Glutamatergic neuron (in vitro differentiated cells): ENCODE results near the gene SLC22A17. TPM values are rescaled to one million over a fixed set of nuclear protein-coding genes. Genes with fewer than 3 reads are reported as not detected.

Source experiments
- DNase-seq: peaks from one replicate; pipeline ENCODE4 v3.0.0; 2022
- H3K27ac Mint-ChIP-seq: one replicate; pipeline ENCODE4 v1.8.0; 2020; ENCODE audit warnings: mild to moderate bottlenecking, mixed read lengths, inconsistent platforms; ENCODE audit not compliant: unreplicated experiment
- H3K27me3 Mint-ChIP-seq: one replicate; pipeline ENCODE4 v1.8.0; 2020; ENCODE audit warnings: mild to moderate bottlenecking, moderate library complexity, mixed read lengths, inconsistent platforms; ENCODE audit not compliant: unreplicated experiment
- H3K36me3 Mint-ChIP-seq: one replicate; pipeline ENCODE4 v1.8.0; 2020; ENCODE audit warnings: mild to moderate bottlenecking, mixed read lengths, inconsistent platforms; ENCODE audit not compliant: unreplicated experiment
- H3K4me1 Mint-ChIP-seq: one replicate; pipeline ENCODE4 v1.8.0; 2020; ENCODE audit warnings: mild to moderate bottlenecking, low read depth, mixed read lengths, inconsistent platforms; ENCODE audit not compliant: unreplicated experiment
- H3K4me3 Mint-ChIP-seq: one replicate; pipeline ENCODE4 v1.8.0; 2020; ENCODE audit warnings: mild to moderate bottlenecking, mixed read lengths, inconsistent platforms; ENCODE audit not compliant: unreplicated experiment
- H3K9me3 Mint-ChIP-seq: one replicate; pipeline ENCODE4 v1.8.0; 2020; ENCODE audit warnings: mild to moderate bottlenecking, moderate library complexity, mixed read lengths, inconsistent platforms; ENCODE audit not compliant: unreplicated experiment
- total RNA-seq: library from RNA; stranded (reverse); fragmentation: NEBNext Ultra II Directional; extraction: Animal tissue kit (Norgen Biotek cat#: 25700); gene quantifications from one replicate; pipeline ENCODE4 v1.2.1, GENCODE V29; 2021; ENCODE audit not compliant: unreplicated experiment
- TF ChIP-seq, protein P1 (sequence below): fragments of 200-600 bp; sonication (generic); IDR thresholded peaks from one replicate; pipeline ENCODE4 v1.5.0; 2021; ENCODE audit not compliant: partially characterized antibody, unreplicated experiment

The SLC22A17 gene
- total RNA-seq, 1 donor from 2014 or later, result 70.6 TPM

DNA sequence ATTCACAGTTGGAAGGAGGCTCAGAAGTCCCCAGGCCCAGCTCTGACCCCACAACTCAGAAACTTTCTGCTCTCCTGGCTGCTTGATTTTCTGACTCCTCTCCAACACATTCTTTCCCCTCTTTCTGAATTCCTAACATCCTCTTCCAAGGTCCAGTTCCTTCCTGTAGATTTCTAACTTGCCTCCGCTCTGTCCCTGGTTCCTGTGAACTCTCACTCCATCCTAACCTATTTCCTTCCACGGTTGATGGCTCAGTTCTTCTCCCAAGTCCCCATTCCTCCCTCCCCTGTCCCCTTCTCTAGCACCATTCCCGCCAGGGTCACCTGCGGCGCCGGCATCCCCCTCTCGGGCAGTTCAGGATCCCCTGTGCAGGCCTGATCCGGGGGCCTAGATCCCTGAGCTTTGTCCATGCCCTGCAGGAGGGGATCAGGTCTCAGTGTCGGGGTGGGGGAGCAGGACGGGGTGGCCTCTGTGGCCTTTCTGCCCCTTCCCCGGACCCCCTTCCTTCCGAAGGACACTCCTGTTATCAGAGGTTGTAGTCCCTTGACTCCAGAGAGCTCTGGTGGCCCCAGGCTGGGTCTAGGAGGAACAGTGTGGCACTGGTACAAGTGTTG lies 6.0 kb upstream of the SLC22A17 start:
- no peak for DNase-seq
- Mint-ChIP-seq H3K27ac (no peak overlapping the region), H3K9me3 (peaks cover 14% of the 10 kb centered on the region), H3K4me1 (peaks cover 14% of the 10 kb centered on the region), H3K27me3 (peaks cover 9% of the 10 kb centered on the region), H3K36me3 (peaks cover 11% of the 10 kb centered on the region), H3K4me3 (no peak overlapping the region)
- TF ChIP-seq, protein P1, sequence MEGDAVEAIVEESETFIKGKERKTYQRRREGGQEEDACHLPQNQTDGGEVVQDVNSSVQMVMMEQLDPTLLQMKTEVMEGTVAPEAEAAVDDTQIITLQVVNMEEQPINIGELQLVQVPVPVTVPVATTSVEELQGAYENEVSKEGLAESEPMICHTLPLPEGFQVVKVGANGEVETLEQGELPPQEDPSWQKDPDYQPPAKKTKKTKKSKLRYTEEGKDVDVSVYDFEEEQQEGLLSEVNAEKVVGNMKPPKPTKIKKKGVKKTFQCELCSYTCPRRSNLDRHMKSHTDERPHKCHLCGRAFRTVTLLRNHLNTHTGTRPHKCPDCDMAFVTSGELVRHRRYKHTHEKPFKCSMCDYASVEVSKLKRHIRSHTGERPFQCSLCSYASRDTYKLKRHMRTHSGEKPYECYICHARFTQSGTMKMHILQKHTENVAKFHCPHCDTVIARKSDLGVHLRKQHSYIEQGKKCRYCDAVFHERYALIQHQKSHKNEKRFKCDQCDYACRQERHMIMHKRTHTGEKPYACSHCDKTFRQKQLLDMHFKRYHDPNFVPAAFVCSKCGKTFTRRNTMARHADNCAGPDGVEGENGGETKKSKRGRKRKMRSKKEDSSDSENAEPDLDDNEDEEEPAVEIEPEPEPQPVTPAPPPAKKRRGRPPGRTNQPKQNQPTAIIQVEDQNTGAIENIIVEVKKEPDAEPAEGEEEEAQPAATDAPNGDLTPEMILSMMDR, result no peak

DNA sequence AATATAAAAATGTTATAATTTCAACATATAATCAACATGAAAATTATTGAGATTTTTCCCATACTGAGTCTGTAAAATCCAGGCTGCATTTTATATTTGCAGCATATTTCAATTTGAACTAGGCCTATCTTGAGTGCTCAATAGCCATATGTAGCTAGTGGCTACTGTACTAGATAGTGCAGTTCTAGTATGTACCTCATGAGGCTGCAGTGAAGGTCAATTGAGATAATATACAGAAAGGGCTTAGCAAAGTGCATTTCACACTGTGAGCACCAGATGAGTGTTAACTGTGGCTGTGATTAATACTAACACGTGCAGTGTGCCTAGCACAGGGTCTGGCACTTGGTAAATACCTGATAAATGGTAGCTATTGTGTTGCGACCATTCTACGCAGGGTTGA lies 5.4 kb upstream of the SLC22A17 start:
- Mint-ChIP-seq H3K36me3 (peaks cover 11% of the 10 kb centered on the region), H3K9me3 (peaks cover 15% of the 10 kb centered on the region), H3K27me3 (peaks cover 9% of the 10 kb centered on the region), H3K4me3 (no peak overlapping the region), H3K4me1 (peaks cover 16% of the 10 kb centered on the region), H3K27ac (no peak overlapping the region)
- TF ChIP-seq, protein P1, result no peak
- DNase-seq, result no peak

DNA sequence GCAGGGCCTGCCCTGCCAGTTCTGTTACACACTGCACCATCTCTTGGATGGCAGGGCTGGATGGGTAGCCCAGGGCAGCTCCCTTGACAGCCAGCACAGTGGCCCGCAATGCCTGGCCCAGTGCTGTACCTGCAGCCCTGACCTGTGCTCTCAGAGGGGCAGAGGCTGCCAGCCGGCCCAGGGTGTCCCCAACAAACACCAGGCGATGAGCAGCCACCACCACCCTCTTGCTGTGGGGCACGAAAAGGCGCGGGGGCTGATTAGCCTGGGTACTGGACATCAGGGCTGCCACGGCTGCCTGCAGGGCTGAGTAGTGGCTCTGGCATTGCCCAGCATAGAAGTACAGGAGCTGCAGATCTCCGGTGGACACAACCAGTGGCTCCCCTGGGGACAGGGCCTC lies 4.6 kb upstream of the SLC22A17 start:
- Mint-ChIP-seq H3K9me3 (peaks cover 19% of the 10 kb centered on the region), H3K27me3 (peaks cover 11% of the 10 kb centered on the region), H3K4me1 (peaks cover 16% of the 10 kb centered on the region), H3K4me3 (no peak overlapping the region), H3K27ac (no peak overlapping the region), H3K36me3 (peaks cover 11% of the 10 kb centered on the region)
- no peak for DNase-seq
- TF ChIP-seq, protein P1, result no peak

DNA sequence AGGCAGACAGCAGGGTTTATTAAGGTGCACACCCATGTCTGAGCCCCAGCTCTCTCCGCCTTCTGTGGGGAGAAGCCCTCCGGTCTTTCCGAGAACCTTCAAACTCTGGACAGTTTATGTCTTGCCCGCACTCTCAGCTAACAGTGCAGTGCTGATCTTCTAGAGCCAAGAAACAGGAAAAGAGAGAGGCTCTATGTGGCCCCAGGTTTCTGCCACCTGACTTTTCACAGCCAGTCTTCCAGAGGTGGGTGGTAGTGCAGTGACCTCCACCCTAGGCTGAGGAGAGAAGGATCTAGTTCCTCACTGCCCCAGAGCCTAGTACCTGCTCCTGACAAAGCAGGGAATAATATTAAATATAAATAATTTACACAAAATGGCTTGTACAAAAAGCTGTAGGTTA lies 4.0 kb upstream of the SLC22A17 start:
- peaks cover 17% of the 10 kb centered on the region for H3K9me3 Mint-ChIP-seq
- no peak overlapping the region for H3K27ac Mint-ChIP-seq
- peaks cover 13% of the 10 kb centered on the region for H3K4me1 Mint-ChIP-seq
- TF ChIP-seq, protein P1, result no peak
- H3K4me3 Mint-ChIP-seq, result no peak overlapping the region
- DNase-seq, result no peak
- peaks cover 11% of the 10 kb centered on the region for H3K36me3 Mint-ChIP-seq
- H3K27me3 Mint-ChIP-seq, result peaks cover 11% of the 10 kb centered on the region

DNA sequence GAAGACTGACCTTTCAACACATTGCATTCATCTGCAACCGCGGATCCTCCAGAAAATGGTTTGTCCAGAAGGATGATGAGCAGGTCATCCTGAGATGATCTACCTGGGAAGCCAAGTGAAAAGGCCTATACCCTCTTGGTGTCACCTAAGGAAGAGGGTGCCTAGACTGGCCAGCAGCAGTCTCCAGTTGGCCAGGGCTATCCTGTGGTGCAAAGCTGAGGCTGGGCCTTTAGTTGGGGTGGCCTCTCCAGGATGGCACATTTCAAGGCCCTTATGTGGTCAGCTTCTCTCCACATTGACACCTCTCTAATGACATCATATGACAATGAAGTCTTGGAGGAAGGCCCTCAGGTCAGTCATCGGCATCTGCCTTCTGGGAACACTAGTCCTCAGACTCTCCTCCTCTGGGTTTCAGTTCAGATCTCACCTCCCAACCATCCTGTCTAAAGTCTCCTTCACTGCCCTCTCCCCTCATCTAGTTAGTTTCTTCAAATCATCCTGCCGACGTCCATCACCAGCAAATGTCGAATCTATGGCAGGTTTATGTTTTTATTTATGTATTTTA lies 3.3 kb upstream of the SLC22A17 start:
- peaks cover 12% of the 10 kb centered on the region for H3K36me3 Mint-ChIP-seq
- H3K27ac Mint-ChIP-seq, result no peak overlapping the region
- peaks cover 15% of the 10 kb centered on the region for H3K27me3 Mint-ChIP-seq
- H3K9me3 Mint-ChIP-seq, result peaks cover 15% of the 10 kb centered on the region
- TF ChIP-seq, protein P1, result no peak
- H3K4me3 Mint-ChIP-seq, result no peak overlapping the region
- DNase-seq, result no peak
- H3K4me1 Mint-ChIP-seq, result peaks cover 13% of the 10 kb centered on the region
